CD14-positive monocyte (primary cell): ENCODE data around the gene ARHGAP15. TPM values are rescaled to one million over a fixed set of nuclear protein-coding genes. Genes with fewer than 3 reads are reported as not detected.

Experiments
- DNase-seq, 3 donors: peaks; one replicate each; pipeline ENCODE4 v3.0.0-alpha.2; 2011 to 2022
- H2AFZ ChIP-seq: 2 replicates; pipeline ENCODE4 v1.6.0; 2012; ENCODE audit warnings: mild to moderate bottlenecking, low read depth, low read length, inconsistent platforms; ENCODE audit not compliant: insufficient read depth, poor library complexity, severe bottlenecking
- H3K27ac ChIP-seq, 2 donors: 1 replicate in 1 of 2; 2 replicates in 1 of 2; pipeline ENCODE4 v1.5.1; 2012 to 2013; ENCODE audit warnings: low read length in 2 of 2, control low read depth in 1 of 2, inconsistent platforms in 1 of 2, low read depth in 1 of 2, mild to moderate bottlenecking in 1 of 2
- H3K27me3 ChIP-seq, 2 donors: one replicate each; pipeline versions ENCODE4 v1.6.0 to v1.6.1; 2011 to 2013; ENCODE audit warnings: low read length in 2 of 2; ENCODE audit not compliant: control insufficient read depth in 2 of 2, insufficient read depth in 2 of 2
- H3K36me3 ChIP-seq, 2 donors: replicated peaks in 1 of 2; 1 replicate in 1 of 2; 2 replicates in 1 of 2; pipeline versions ENCODE4 v1.5.1 to v1.6.1; 2012 to 2013; ENCODE audit warnings: low read length in 2 of 2, control low read depth in 1 of 2, inconsistent platforms in 1 of 2, mild to moderate bottlenecking in 1 of 2; ENCODE audit not compliant: insufficient read depth in 2 of 2, control insufficient read depth in 1 of 2
- H3K4me1 ChIP-seq, 2 donors: 1 replicate in 1 of 2; 2 replicates in 1 of 2; pipeline versions ENCODE4 v1.5.1 to v1.6.1; 2012 to 2013; ENCODE audit warnings: low read length in 2 of 2, control low read depth in 1 of 2, inconsistent platforms in 1 of 2, mild to moderate bottlenecking in 1 of 2, moderate library complexity in 1 of 2; ENCODE audit not compliant: insufficient read depth in 2 of 2, control insufficient read depth in 1 of 2
- H3K4me2 ChIP-seq: replicated peaks from 2 replicates; pipeline ENCODE3; 2012; ENCODE audit warnings: low read length, moderate library complexity, mild to moderate bottlenecking; ENCODE audit not compliant: poor library complexity, severe bottlenecking; ENCODE audit errors: extremely low read depth
- H3K4me3 ChIP-seq, 3 experiments: fragments of 200-600 bp in 1 of 3; sonication (generic) in 1 of 3; replicated peaks in 1 of 3; 1 replicate in 2 of 3; 2 replicates in 1 of 3; pipeline ENCODE4 v1.5.1; 2011 to 2013; ENCODE audit warnings: low read length in 3 of 3, mild to moderate bottlenecking in 3 of 3, control low read depth in 2 of 3, low read depth in 2 of 3, inconsistent platforms in 1 of 3, moderate library complexity in 1 of 3
- H3K79me2 ChIP-seq: 2 replicates; pipeline ENCODE4 v1.6.0; 2012; ENCODE audit warnings: mild to moderate bottlenecking, control low read depth, inconsistent platforms, low read length, moderate library complexity; ENCODE audit not compliant: insufficient read depth
- H3K9ac ChIP-seq: 2 replicates; pipeline ENCODE4 v1.6.0; 2017; ENCODE audit warnings: low read length, mild to moderate bottlenecking; ENCODE audit not compliant: insufficient read depth, poor library complexity, severe bottlenecking
- H3K9me3 ChIP-seq, 2 donors: replicated peaks in 1 of 2; 1 replicate in 1 of 2; 2 replicates in 1 of 2; pipeline versions ENCODE4 v1.5.1 to v1.6.1; 2012 to 2013; ENCODE audit warnings: low read length in 2 of 2, control low read depth in 1 of 2; ENCODE audit not compliant: control insufficient read depth in 1 of 2, insufficient read depth in 1 of 2
- H4K20me1 ChIP-seq: 2 replicates; pipeline ENCODE4 v1.6.0; 2012; ENCODE audit warnings: mild to moderate bottlenecking, low read length, control low read depth, moderate library complexity; ENCODE audit not compliant: insufficient read depth
- H3K27ac Mint-ChIP-seq, 7 donors: one replicate each; pipeline ENCODE4 v1.8.0; 2020; ENCODE audit warnings: mild to moderate bottlenecking in 7 of 7, mixed read lengths in 7 of 7, moderate library complexity in 6 of 7, inconsistent platforms in 2 of 7
- H3K27me3 Mint-ChIP-seq, 3 donors: one replicate each; pipeline ENCODE4 v1.8.0; 2021 to 2022; ENCODE audit warnings: low read depth in 3 of 3, mild to moderate bottlenecking in 3 of 3, mixed read lengths in 3 of 3, moderate library complexity in 3 of 3, inconsistent platforms in 1 of 3
- H3K36me3 Mint-ChIP-seq, 2 donors: one replicate each; pipeline ENCODE4 v1.8.0; 2020; ENCODE audit warnings: mixed read lengths in 2 of 2, inconsistent platforms in 1 of 2, mild to moderate bottlenecking in 1 of 2
- H3K4me1 Mint-ChIP-seq: one replicate; pipeline ENCODE4 v1.8.0; 2020; ENCODE audit warnings: mild to moderate bottlenecking, mixed read lengths
- H3K4me3 Mint-ChIP-seq, 2 donors: one replicate each; pipeline ENCODE4 v1.8.0; 2020; ENCODE audit warnings: mild to moderate bottlenecking in 2 of 2, mixed read lengths in 2 of 2, moderate library complexity in 1 of 2
- H3K9me3 Mint-ChIP-seq, 7 donors: one replicate each; pipeline ENCODE4 v1.8.0; 2020 to 2022; ENCODE audit warnings: mixed read lengths in 7 of 7, mild to moderate bottlenecking in 6 of 7, moderate library complexity in 6 of 7, inconsistent platforms in 2 of 7
- WGBS: methylation state at CpG from one replicate; pipeline ENCODE4 v1.1.5; 2013; ENCODE audit warnings: missing lambda C conversion rate; ENCODE audit not compliant: insufficient coverage; 5-methylcytosine and 5-hydroxymethylcytosine counted together
- intact Hi-C, 2 donors: fragments of 100-400 bp; cut with micrococcal nuclease; formaldehyde crosslinking; loops; one replicate each; pipeline versions ENCODE4 v1.15.0 to v1.15.1; 2023
- polyA plus RNA-seq, 3 donors: library from polyadenylated mRNA; depleted of rRNA in 1 of 3; unstranded in 2 of 3; stranded (reverse) in 1 of 3; fragments of 300-500 nt in 2 of 3; fragments of >200 nt in 1 of 3; fragmentation: Illumina TruSeq in 2 of 3; gene quantifications; 1 replicate in 2 of 3; 2 replicates in 1 of 3; pipeline ENCODE4 v1.2.3, GENCODE V29; 2012 to 2021
- TF ChIP-seq, protein P1 (sequence below): fragments of 200-600 bp; IDR thresholded peaks from one replicate; pipeline ENCODE4 v1.8.0; 2022; ENCODE audit warnings: antibody characterized with exemption, mild to moderate bottlenecking

ARHGAP15 gene
- polyA plus RNA-seq, 3 donors, result 35.4 to 50.9 (median 50.7) TPM

DNA sequence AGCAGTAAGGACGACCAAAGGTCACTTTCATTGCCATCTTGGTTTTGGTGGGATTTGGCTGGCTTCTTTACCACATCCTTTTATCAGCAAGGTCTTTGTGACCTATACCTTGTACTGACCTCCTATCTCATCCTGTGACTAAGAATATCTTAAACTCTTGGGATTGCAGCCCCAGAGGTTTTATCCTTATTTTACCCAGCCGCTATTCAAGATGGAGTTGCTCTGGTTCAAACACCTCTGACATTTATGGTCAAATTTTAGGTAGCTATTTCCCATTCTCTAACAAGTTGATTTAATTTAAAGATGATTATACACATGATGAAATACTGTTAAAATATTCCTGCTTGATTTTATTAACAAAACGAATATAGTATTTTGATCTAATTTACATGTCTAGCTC lies 326.1 kb downstream of the ARHGAP15 start:
- Histone ChIP-seq H4K20me1 (no peaks in the 10 kb centered on the region), H3K4me3 (no peak overlapping the region), H3K27me3 (no peaks in the 10 kb centered on the region), H3K4me2 (no peak overlapping the region), H3K9ac (no peak overlapping the region), H3K79me2 (no peaks in the 10 kb centered on the region), H3K4me1 (peaks cover 0 to 12% of the 10 kb centered on the region in 2 donors), H3K36me3 (peaks cover 0 to 25% of the 10 kb centered on the region in 2 donors), H3K9me3 (no peaks in the 10 kb centered on the region), H2AFZ (no peak overlapping the region), H3K27ac (no peak overlapping the region)
- no peak overlapping the region for H3K27ac Mint-ChIP-seq
- no peak for DNase-seq
- intact Hi-C loops, result no loop called here
- peaks cover 15 to 26% of the 10 kb centered on the region in 2 donors for H3K36me3 Mint-ChIP-seq
- peaks cover 13% of the 10 kb centered on the region for H3K4me1 Mint-ChIP-seq
- H3K27me3 Mint-ChIP-seq, result no peaks in the 10 kb centered on the region
- peaks cover 0 to 3% (median 0%) of the 10 kb centered on the region in 7 donors for H3K9me3 Mint-ChIP-seq
- TF ChIP-seq, protein P1, sequence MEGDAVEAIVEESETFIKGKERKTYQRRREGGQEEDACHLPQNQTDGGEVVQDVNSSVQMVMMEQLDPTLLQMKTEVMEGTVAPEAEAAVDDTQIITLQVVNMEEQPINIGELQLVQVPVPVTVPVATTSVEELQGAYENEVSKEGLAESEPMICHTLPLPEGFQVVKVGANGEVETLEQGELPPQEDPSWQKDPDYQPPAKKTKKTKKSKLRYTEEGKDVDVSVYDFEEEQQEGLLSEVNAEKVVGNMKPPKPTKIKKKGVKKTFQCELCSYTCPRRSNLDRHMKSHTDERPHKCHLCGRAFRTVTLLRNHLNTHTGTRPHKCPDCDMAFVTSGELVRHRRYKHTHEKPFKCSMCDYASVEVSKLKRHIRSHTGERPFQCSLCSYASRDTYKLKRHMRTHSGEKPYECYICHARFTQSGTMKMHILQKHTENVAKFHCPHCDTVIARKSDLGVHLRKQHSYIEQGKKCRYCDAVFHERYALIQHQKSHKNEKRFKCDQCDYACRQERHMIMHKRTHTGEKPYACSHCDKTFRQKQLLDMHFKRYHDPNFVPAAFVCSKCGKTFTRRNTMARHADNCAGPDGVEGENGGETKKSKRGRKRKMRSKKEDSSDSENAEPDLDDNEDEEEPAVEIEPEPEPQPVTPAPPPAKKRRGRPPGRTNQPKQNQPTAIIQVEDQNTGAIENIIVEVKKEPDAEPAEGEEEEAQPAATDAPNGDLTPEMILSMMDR, result no peak
- H3K4me3 Mint-ChIP-seq, result no peak overlapping the region
- 80% methylated on average over 1 of the region's 3 CpGs for WGBS

DNA sequence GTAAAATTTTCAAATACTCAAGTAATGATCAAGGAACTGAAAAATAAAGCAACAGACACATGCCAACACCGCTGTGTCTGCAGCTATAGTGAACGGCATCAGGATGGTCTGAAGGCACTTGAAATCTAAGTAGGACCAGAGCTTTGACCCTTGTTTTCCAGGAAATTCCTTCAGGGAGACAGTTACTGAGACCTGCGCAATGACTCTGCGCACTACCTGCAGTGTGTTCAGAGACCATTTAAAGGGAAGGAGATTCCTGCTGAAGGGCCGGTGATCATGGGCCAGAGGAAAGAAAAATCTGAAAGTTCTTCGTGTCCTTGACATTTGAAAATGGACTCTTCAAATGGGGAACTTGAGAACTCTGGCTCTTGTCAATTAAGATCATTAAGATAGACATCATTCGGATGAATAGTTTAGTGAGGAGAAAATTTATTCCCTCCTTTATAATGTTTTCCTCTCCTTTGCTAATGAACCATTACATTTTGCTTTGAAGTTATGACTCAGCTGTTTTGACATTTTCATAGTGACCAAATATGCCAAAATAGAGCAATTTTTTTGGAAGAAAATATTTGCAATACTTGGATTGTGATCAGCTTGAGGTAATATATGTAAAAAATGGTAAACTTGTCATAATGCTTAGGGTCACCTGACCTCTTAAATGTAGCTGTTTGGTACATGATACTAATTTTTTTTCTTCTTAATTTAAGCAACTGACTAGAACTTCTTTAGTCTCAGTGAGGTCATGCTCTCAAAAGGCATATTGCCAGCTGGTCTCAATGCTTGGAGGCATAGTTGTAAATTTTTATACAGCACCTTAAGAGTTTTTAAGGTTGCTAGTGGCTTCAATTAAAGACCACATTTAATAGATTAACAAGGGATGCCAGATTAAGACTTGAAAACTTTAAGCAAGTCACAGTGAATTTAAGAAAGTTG lies 329.3 kb downstream of the ARHGAP15 start:
- peak overlapping the region in 1 of 7 donors; percentile 38 for H3K27ac Mint-ChIP-seq
- no peak overlapping the region for H3K4me3 Mint-ChIP-seq
- 98% methylated on average over 5 of the region's 7 CpGs for WGBS
- Histone ChIP-seq H3K27ac (no peak overlapping the region), H3K4me2 (no peak overlapping the region), H3K4me3 (no peak overlapping the region), H3K79me2 (no peaks in the 10 kb centered on the region), H3K4me1 (no peaks in the 10 kb centered on the region), H3K36me3 (peaks cover 0 to 30% of the 10 kb centered on the region in 2 donors), H4K20me1 (no peaks in the 10 kb centered on the region), H3K9me3 (no peaks in the 10 kb centered on the region), H2AFZ (no peak overlapping the region), H3K27me3 (no peaks in the 10 kb centered on the region), H3K9ac (no peak overlapping the region)
- TF ChIP-seq, protein P1, result no peak
- no peak for DNase-seq
- H3K27me3 Mint-ChIP-seq, result no peaks in the 10 kb centered on the region
- H3K36me3 Mint-ChIP-seq, result peaks cover 3 to 15% of the 10 kb centered on the region in 2 donors
- H3K4me1 Mint-ChIP-seq, result no peaks in the 10 kb centered on the region
- peaks cover 0 to 3% (median 0%) of the 10 kb centered on the region in 7 donors for H3K9me3 Mint-ChIP-seq
- intact Hi-C loops, result no loop called here
